Fibroblast of mammary gland (primary cell): ENCODE data around the gene HSPA13.
"Not testable (repeated sequence)": the region's sequence is repeated elsewhere in the genome, so short reads cannot be mapped to it uniquely, and the experiment has no call there.

Experiments
- DNase-seq: peaks from one replicate; pipeline ENCODE4 v3.0.0-alpha.2; 2010; ENCODE audit warnings: low read depth
- H3K4me3 ChIP-seq: 2 replicates; pipeline ENCODE4 v1.5.1; 2011; ENCODE audit warnings: low read depth, mild to moderate bottlenecking, low read length, moderate library complexity; ENCODE audit not compliant: control insufficient read depth
- TF ChIP-seq, protein P1 (sequence below): conservative IDR thresholded peaks from 2 replicates; pipeline ENCODE4 v1.5.1; 2011; ENCODE audit warnings: low read depth, low read length, inconsistent platforms; ENCODE audit not compliant: control insufficient read depth, insufficient read depth

HSPA13 gene

DNA sequence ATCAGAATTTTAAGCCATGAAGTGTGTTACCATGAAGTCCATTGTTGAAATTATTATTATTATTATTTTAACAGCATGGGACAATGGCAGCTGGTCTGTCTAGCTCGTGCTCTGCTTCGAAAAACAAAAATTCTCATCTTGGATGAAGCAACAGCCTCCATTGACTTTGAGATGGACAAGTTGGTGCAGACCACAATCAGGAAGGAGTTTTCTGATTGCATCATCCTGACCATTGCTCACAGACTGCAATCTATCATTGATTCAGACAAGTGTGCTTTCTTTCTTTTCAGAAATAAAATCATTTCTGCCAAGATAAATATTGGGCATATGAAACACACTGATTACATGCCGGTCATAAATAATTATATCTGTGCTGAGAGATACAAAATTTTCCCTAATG lies 21.0 kb downstream of the HSPA13 start:
- peak; percentile 77 for DNase-seq
- TF ChIP-seq, protein P1, sequence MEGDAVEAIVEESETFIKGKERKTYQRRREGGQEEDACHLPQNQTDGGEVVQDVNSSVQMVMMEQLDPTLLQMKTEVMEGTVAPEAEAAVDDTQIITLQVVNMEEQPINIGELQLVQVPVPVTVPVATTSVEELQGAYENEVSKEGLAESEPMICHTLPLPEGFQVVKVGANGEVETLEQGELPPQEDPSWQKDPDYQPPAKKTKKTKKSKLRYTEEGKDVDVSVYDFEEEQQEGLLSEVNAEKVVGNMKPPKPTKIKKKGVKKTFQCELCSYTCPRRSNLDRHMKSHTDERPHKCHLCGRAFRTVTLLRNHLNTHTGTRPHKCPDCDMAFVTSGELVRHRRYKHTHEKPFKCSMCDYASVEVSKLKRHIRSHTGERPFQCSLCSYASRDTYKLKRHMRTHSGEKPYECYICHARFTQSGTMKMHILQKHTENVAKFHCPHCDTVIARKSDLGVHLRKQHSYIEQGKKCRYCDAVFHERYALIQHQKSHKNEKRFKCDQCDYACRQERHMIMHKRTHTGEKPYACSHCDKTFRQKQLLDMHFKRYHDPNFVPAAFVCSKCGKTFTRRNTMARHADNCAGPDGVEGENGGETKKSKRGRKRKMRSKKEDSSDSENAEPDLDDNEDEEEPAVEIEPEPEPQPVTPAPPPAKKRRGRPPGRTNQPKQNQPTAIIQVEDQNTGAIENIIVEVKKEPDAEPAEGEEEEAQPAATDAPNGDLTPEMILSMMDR, result no peak
- H3K4me3 ChIP-seq, result no peak overlapping the region

DNA sequence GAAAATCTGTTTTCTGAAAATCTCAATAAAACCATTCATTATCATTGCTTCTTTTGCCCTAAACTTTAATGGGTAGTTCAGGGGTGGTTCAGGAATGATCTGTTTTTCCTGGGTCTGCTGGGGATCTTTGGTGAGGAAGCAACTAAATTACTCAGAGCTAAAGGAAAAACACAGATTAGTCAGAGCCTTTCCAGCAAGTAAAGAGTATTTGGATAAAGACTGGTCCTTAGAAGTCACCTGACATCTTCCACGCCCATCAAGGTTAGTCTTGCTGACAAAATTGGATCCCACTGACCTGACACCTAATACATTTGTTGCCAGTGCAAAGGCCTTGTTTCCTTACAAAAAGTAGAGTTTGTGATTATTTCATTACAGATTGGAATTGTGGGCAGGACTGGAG lies 24.2 kb downstream of the HSPA13 start:
- peak; percentile 60 for DNase-seq
- TF ChIP-seq, protein P1, result no peak
- H3K4me3 ChIP-seq, result no peak overlapping the region

DNA sequence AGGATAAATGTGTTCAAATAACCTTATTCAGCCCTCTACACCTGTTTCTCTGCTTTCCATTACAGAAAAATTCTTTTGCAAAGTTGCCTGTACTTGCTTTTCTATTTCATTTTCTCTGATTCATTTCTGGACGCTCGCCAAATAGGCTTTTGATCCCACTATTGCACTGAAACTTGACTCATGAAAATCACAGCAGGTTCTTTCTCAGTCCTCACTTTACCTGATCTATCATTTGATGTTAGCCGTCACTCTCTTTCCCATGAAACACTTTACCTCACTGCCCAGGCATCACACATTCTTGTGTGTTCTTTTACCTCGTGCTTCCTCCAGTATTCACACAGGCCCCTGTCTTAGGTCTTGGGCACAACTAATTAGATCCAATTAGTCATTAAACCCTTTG lies 26.2 kb downstream of the HSPA13 start:
- TF ChIP-seq, protein P1, result no peak

DNA sequence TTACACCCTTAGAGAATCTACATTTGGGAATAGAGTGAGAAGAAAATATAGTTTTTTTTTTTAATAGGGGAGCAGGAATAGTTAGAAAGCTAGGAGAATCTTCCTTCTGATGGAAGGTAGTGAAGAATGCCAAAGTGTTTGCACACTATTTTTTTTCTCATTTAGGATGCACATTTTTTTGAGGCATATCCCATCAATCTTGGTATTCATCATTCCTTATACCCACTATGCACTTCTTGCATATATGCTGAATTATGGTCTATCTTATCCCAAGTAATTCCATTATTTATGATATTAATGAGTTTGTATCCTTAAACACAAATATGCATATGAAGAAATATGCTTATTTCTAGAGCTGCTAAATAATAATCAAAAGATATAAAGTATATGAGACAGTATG lies 28.4 kb downstream of the HSPA13 start:
- no peak overlapping the region for H3K4me3 ChIP-seq
- DNase-seq, result no peak
- TF ChIP-seq, protein P1, result no peak

More for the DNA sequence above, 26.2 kb downstream of the HSPA13 start:
- peak; percentile 24 for DNase-seq
- no peak overlapping the region for H3K4me3 ChIP-seq

DNA sequence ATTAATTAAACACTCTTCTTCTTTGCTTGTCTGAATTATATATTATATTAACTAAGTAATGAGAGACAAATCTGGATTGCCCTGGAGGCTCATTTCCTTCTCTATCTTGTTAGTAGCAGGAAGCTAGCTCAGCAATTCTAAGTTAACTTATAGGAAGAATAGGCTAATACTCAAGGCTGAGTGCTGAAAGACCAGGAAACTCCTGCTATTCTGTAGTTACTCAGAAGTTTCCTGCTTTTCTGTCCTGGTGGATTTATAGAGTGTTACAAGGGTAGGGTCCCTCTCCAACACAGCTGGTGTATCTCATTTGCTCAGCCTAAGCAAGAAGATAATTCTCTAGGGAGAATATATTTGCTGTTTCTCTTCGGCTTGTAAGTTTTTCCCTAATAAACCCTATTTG lies 29.2 kb downstream of the HSPA13 start:
- no peak for DNase-seq
- TF ChIP-seq, protein P1, result no peak
- no peak overlapping the region for H3K4me3 ChIP-seq

DNA sequence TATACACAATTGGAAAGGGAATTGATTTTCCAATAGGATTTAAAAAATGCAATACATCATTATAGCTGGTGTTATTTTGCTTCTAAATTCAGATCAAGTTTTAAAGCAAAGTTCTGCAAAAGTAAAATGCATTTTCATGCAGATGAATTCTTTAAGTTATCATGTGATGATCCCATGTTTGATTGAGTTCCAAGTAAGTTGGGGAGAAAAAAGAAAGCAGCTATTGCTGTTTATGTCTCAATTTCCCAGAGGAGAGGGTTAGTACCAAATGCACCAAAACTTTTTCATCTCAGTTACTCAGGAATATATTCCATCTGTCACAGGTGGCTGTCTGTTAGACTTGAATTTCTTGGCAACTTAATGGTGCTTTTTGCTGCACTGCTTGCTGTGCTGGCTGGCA lies 29.7 kb downstream of the HSPA13 start:
- TF ChIP-seq, protein P1, result no peak
- DNase-seq, result no peak
- no peak overlapping the region for H3K4me3 ChIP-seq

DNA sequence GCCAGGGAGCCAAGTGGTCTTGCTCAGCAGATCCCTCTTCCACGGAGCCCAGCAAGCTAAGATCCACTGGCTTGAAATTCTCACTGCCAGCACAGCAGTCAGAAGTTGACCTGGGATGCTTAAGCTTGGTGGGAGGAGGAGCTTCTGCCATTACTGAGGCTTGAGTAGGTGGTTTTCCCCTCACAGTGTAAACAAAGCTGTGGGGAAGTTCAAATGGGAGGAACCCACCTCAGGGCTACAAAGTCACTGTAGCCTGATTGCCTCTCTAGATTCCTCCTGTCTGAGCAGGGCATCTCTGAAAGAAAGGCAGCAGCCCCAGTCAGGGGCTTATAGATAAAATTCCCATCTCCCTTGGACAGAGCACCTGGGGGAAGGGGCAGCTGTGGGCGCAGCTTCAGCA lies 55.6 kb downstream of the HSPA13 start:
- not testable (repeated sequence) for H3K4me3 ChIP-seq

More for the DNA sequence above, 55.6 kb downstream of the HSPA13 start:
- not testable (repeated sequence) for DNase-seq
